AG09309 (cell line): Measurements from ENCODE around the gene GPR12.
A peak's percentile ranks its signal among the peaks of the same experiment; 100 is the strongest.

Experiments used
- DNase-seq: peaks from one replicate; pipeline ENCODE4 v3.0.0-alpha.2; 2010; ENCODE audit warnings: low read depth
- H3K4me3 ChIP-seq: 2 replicates; pipeline ENCODE4 v1.5.1; 2011; ENCODE audit warnings: mild to moderate bottlenecking, low read depth, low read length, moderate library complexity; ENCODE audit not compliant: control insufficient read depth
- CTCF ChIP-seq: IDR thresholded peaks from 2 replicates; pipeline ENCODE4 v1.5.1; 2011; ENCODE audit warnings: mild to moderate bottlenecking, low read depth, low read length, inconsistent platforms; ENCODE audit not compliant: insufficient read depth, control insufficient read depth; ENCODE audit errors: missing control alignments

Gene GPR12

DNA sequence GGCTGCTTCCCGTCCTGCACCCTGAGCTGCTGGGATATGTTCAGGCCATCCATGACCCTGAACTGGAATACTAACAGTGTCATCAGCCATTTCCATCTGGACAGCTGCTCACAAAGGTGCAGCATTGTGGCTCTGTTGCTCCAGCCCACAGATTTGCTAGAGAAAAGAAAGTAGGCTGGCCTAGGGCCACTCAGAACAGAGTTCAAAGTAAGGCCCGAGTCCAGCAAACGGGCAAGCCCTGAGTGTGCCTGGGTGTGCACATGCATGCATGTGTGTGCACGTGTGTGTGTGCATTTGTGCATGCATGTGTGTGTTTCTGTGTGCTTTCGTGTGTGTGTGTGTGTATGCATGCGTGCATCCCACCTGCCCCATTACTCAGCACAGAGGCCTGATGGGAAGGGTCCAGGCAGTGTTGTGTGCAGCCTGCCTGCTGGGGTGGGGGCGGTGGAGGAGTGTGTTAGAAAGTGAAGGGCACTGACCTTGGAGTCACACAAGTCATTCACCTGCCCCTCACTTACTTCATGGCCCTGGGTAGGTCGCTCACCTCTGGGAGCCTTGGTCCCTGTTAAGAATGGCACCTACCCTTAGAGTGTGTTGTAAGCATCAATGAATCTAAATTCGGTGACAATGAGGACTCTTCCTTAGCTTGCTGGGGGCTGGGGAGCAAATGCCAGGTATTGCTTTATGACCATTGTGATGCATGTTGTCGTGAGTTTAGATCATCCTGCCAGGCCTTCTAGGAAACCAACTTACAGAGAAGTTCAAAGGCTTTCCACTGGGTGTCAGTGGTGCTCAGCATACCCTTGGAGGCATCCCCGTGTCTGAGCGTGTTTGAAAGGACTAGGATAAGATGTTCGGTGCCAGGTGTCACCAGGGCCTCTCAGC, 53.2 kb downstream of the GPR12 start:
- H3K4me3 ChIP-seq = no peak overlapping the region
- TF ChIP-seq CTCF = peak; percentile 73
- DNase-seq = peak; percentile 10

- no peak for DNase-seq
- TF ChIP-seq CTCF = no peak
- no peak overlapping the region for H3K4me3 ChIP-seq
Observed at GRCh38 chr13:26706381-26706780, 54.2 kb downstream of the GPR12 start.

DNA sequence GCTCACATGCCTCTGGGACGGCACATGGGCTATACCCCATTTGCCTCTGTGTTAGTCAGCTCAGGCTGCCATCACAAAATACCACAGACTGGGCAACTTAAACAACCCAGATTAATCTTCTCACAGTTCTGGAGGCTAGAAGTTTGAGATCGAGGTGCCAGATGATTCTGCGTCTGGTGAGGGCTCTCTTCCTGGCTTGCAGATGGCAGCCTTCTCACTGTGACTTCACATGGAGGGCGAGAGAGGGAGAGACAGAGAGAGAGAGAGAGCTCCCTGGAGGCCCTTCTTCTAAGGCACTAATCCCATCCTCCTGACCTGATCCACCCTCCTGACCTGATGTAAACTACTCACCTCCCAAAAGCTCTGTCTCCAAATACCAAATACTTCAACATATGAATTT, 55.0 kb downstream of the GPR12 start:
- H3K4me3 ChIP-seq = no peak overlapping the region
- TF ChIP-seq CTCF = no peak
- no peak for DNase-seq
